HepG2 (cell line): ENCODE measurements around the gene THOP1. TPM values are rescaled to one million over a fixed set of nuclear protein-coding genes. Genes with fewer than 3 reads are reported as not detected.
A peak's percentile ranks its signal among the peaks of the same experiment; 100 is the strongest.

ENCODE experiments used
- ATAD3A ChIP-seq: sonication (generic); formaldehyde crosslinking; IDR thresholded peaks from 2 replicates; pipeline ENCODE4 v1.4.0; 2020; ENCODE audit warnings: missing genetic modification reagents
- ATF1 ChIP-seq: IDR thresholded peaks from 2 replicates; pipeline ENCODE4 v1.6.1; 2016; ENCODE audit warnings: mild to moderate bottlenecking, control low read depth
- ERF ChIP-seq: IDR thresholded peaks from 2 replicates; pipeline ENCODE4 v1.6.1; 2018; ENCODE audit warnings: missing biosample characterization, missing genetic modification reagents
- FOXK1 ChIP-seq: sonication (generic); formaldehyde crosslinking; IDR thresholded peaks from 2 replicates; pipeline ENCODE4 v1.4.0; 2020; ENCODE audit warnings: low read depth, missing genetic modification reagents, borderline replicate concordance
- HDAC2 ChIP-seq: sonication (generic); formaldehyde crosslinking; IDR thresholded peaks from 2 replicates; pipeline ENCODE4 v1.4.0; 2020; ENCODE audit warnings: missing genetic modification reagents
- JUN ChIP-seq: sonication (generic); formaldehyde crosslinking; IDR thresholded peaks from 2 replicates; pipeline ENCODE4 v1.4.0; 2020; ENCODE audit warnings: mild to moderate bottlenecking, missing genetic modification reagents
- JUND ChIP-seq: sonication (generic); formaldehyde crosslinking; IDR thresholded peaks from 2 replicates; pipeline ENCODE4 v1.8.0; 2022; ENCODE audit warnings: mild to moderate bottlenecking, missing genetic modification reagents
- NONO ChIP-seq, 2 experiments: fragments of 450-650 bp in 1 of 2; sonication (generic) in 1 of 2; formaldehyde crosslinking in 1 of 2; IDR thresholded peaks in 1 of 2; conservative IDR thresholded peaks in 1 of 2; 2 replicates each; pipeline versions ENCODE4 v1.6.1 to v1.8.0; 2017 to 2022; ENCODE audit warnings: mild to moderate bottlenecking in 1 of 2, missing genetic modification reagents in 1 of 2, moderate library complexity in 1 of 2
- REPIN1 ChIP-seq: sonication (generic); formaldehyde crosslinking; IDR thresholded peaks from 2 replicates; pipeline ENCODE4 v1.8.0; 2022; ENCODE audit warnings: missing genetic modification reagents, low read depth, mild to moderate bottlenecking, borderline replicate concordance
- SALL1 ChIP-seq: sonication (generic); formaldehyde crosslinking; IDR thresholded peaks from 2 replicates; pipeline ENCODE4 v1.8.0; 2022; ENCODE audit warnings: mild to moderate bottlenecking, missing genetic modification reagents
- SOX5 ChIP-seq: IDR thresholded peaks from 2 replicates; pipeline ENCODE4 v1.6.1; 2016; ENCODE audit warnings: borderline replicate concordance
- SPEN ChIP-seq: sonication (generic); formaldehyde crosslinking; IDR thresholded peaks from 2 replicates; pipeline ENCODE4 v1.5.1; 2020; ENCODE audit warnings: low read depth, mild to moderate bottlenecking, missing genetic modification reagents
- TARDBP ChIP-seq: sonication (generic); formaldehyde crosslinking; IDR thresholded peaks from 2 replicates; pipeline ENCODE4 v1.8.0; 2022; ENCODE audit warnings: mild to moderate bottlenecking, missing genetic modification reagents
- THYN1 ChIP-seq: sonication (generic); formaldehyde crosslinking; IDR thresholded peaks from 2 replicates; pipeline ENCODE4 v1.8.1; 2023; ENCODE audit warnings: low read depth, mild to moderate bottlenecking, moderate library complexity, missing genetic modification reagents, borderline replicate concordance
- ZMYM3 ChIP-seq: sonication (generic); formaldehyde crosslinking; IDR thresholded peaks from 2 replicates; pipeline ENCODE4 v1.5.1; 2020; ENCODE audit warnings: mild to moderate bottlenecking, missing genetic modification reagents
- ZNF121 ChIP-seq: sonication (generic); formaldehyde crosslinking; IDR thresholded peaks from 2 replicates; pipeline ENCODE4 v1.5.0; 2020; ENCODE audit warnings: mild to moderate bottlenecking, missing genetic modification reagents
- ZNF124 ChIP-seq: sonication (generic); formaldehyde crosslinking; IDR thresholded peaks from 2 replicates; pipeline ENCODE4 v1.4.0; 2020; ENCODE audit warnings: missing genetic modification reagents
- ZNF143 ChIP-seq: sonication (generic); formaldehyde crosslinking; IDR thresholded peaks from 2 replicates; pipeline ENCODE4 v1.4.0; 2020; ENCODE audit warnings: missing genetic modification reagents
- ZNF296 ChIP-seq: sonication (generic); formaldehyde crosslinking; conservative IDR thresholded peaks from 2 replicates; pipeline ENCODE4 v1.5.0; 2020; ENCODE audit warnings: mild to moderate bottlenecking, missing genetic modification reagents
- polyA plus RNA-seq, 8 experiments: library from polyadenylated mRNA; depleted of rRNA in 3 of 8; stranded (reverse) in 7 of 8; unstranded in 1 of 8; fragments of >200 nt; fragmentation: Illumina TruSeq in 4 of 8; extraction: Trizol in 4 of 8; gene quantifications; 2 replicates each; pipeline versions ENCODE4 v1.2.1 to v1.2.3, GENCODE V29; 2011 to 2016; ENCODE audit warnings: low read depth in 4 of 8, missing spikeins in 1 of 8, mixed read lengths in 1 of 8; ENCODE audit not compliant: insufficient read depth in 1 of 8
- total RNA-seq, 5 experiments: library from RNA; depleted of rRNA; stranded (reverse); fragments of >200 nt; fragmentation: Illumina TruSeq; extraction: Trizol; gene quantifications; 2 replicates each; pipeline ENCODE4 v1.2.3, GENCODE V29; 2016; ENCODE audit warnings: low read depth in 1 of 5
- TF ChIP-seq, protein P1 (sequence below), 2 experiments: IDR thresholded peaks; 2 replicates each; pipeline ENCODE4 v1.6.1; 2011 to 2012; ENCODE audit warnings: low read length in 2 of 2, borderline replicate concordance in 1 of 2, low read depth in 1 of 2, mild to moderate bottlenecking in 1 of 2, moderate library complexity in 1 of 2
- TF ChIP-seq, protein P2 (sequence below): sonication (generic); formaldehyde crosslinking; IDR thresholded peaks from 2 replicates; pipeline ENCODE4 v1.4.0; 2020; ENCODE audit warnings: missing genetic modification reagents, borderline replicate concordance
- TF ChIP-seq, protein P3 (sequence below): IDR thresholded peaks from 2 replicates; pipeline ENCODE4 v1.6.1; 2016; ENCODE audit warnings: low read depth, borderline replicate concordance

Gene THOP1
- total and polyA plus RNA-seq, 2 of the 13 experiments (the other 11 are each of a cell fraction or from before 2014, with no cell fraction given) = 74.4 to 116 TPM

DNA sequence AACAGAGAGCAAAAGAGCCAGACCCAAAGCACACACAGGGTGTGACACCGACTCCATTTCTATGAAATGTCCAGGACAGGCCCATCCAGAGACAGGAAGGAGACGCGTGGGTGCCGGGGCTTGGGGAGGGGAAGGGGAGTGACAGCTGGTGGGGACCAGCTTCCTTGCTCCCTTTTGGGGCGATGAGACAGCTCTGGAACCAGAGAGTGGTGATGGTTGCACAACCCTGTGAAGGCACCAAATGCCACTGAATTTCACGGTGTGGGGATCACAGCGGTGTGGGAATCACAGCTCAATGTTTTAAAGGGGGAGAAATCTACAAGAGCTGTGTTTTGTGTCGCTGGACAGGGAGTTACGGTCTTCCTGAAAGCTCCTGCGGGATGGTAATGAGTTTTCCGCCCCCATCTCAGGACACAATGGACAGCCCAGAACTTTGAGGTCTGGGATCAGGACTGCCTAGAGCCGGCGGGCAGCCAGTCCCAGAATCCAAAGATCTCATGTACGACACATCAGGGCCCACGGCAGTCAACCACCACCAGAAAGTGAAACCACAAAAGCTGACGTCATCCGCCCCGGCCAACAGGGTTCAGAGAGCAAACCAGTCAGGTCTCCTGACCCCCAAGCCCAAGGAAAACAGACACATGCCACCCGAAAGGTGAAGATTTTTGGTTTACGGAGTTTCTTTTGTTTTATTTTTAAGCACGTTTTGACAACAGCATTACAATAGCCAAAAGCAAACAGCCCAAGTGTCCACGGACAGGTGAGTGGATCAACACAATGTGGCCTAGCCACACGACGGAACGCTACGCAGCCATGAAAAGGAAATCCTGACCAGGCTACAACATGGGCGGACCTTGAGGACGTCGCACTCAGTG lies 9.5 kb upstream of the THOP1 start (continued):
- TF ChIP-seq, protein P1, sequence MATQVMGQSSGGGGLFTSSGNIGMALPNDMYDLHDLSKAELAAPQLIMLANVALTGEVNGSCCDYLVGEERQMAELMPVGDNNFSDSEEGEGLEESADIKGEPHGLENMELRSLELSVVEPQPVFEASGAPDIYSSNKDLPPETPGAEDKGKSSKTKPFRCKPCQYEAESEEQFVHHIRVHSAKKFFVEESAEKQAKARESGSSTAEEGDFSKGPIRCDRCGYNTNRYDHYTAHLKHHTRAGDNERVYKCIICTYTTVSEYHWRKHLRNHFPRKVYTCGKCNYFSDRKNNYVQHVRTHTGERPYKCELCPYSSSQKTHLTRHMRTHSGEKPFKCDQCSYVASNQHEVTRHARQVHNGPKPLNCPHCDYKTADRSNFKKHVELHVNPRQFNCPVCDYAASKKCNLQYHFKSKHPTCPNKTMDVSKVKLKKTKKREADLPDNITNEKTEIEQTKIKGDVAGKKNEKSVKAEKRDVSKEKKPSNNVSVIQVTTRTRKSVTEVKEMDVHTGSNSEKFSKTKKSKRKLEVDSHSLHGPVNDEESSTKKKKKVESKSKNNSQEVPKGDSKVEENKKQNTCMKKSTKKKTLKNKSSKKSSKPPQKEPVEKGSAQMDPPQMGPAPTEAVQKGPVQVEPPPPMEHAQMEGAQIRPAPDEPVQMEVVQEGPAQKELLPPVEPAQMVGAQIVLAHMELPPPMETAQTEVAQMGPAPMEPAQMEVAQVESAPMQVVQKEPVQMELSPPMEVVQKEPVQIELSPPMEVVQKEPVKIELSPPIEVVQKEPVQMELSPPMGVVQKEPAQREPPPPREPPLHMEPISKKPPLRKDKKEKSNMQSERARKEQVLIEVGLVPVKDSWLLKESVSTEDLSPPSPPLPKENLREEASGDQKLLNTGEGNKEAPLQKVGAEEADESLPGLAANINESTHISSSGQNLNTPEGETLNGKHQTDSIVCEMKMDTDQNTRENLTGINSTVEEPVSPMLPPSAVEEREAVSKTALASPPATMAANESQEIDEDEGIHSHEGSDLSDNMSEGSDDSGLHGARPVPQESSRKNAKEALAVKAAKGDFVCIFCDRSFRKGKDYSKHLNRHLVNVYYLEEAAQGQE (IDR thresholded peaks at IDR 0.05; ENCODE audit: borderline replicate concordance in 1 of 2, low read depth in 1 of 2, low read length in 2 of 2) = no peak
- TF ChIP-seq JUN (CRISPR knock-in tag) = peak; percentile 84
- TF ChIP-seq TARDBP (CRISPR knock-in tag) = 0 out of 2 replicates have a peak, but pooled peaks have one; percentile 45
- TF ChIP-seq ATAD3A = no peak
- TF ChIP-seq SOX5 = peak; percentile 66
- TF ChIP-seq ZNF296 = no peak
- TF ChIP-seq ATF1 = peak; percentile 82
- TF ChIP-seq ZNF121 = peak; percentile 60; the same call in 1 of the 2 replicates
- peak; percentile 34; the same call in 1 of the 2 replicates for TF ChIP-seq ERF (CRISPR knock-in tag)
- TF ChIP-seq, protein P2, sequence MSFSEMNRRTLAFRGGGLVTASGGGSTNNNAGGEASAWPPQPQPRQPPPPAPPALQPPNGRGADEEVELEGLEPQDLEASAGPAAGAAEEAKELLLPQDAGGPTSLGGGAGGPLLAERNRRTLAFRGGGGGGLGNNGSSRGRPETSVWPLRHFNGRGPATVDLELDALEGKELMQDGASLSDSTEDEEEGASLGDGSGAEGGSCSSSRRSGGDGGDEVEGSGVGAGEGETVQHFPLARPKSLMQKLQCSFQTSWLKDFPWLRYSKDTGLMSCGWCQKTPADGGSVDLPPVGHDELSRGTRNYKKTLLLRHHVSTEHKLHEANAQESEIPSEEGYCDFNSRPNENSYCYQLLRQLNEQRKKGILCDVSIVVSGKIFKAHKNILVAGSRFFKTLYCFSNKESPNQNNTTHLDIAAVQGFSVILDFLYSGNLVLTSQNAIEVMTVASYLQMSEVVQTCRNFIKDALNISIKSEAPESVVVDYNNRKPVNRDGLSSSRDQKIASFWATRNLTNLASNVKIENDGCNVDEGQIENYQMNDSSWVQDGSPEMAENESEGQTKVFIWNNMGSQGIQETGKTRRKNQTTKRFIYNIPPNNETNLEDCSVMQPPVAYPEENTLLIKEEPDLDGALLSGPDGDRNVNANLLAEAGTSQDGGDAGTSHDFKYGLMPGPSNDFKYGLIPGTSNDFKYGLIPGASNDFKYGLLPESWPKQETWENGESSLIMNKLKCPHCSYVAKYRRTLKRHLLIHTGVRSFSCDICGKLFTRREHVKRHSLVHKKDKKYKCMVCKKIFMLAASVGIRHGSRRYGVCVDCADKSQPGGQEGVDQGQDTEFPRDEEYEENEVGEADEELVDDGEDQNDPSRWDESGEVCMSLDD = no peak
- no peak for TF ChIP-seq REPIN1
- TF ChIP-seq ZNF143 (CRISPR knock-in tag) = peak; percentile 23; the same call in 1 of the 2 replicates
- TF ChIP-seq JUND (CRISPR knock-in tag) = peak; percentile 69
- no peak for TF ChIP-seq THYN1 (CRISPR knock-in tag)
- 0 out of 2 replicates have a peak, but pooled peaks have one; percentile 33 for TF ChIP-seq FOXK1 (CRISPR knock-in tag)
- TF ChIP-seq HDAC2 (CRISPR knock-in tag) = peak; percentile 50; the same call in 1 of the 2 replicates
- TF ChIP-seq SALL1 = peak; percentile 43; the same call in 1 of the 2 replicates
- peak; percentile 67 for TF ChIP-seq SPEN
- TF ChIP-seq NONO (IDR thresholded peaks at IDR 0.05) = no peak
- TF ChIP-seq NONO (CRISPR knock-in tag; conservative IDR thresholded peaks at IDR 0.05) = no peak
- TF ChIP-seq, protein P3, sequence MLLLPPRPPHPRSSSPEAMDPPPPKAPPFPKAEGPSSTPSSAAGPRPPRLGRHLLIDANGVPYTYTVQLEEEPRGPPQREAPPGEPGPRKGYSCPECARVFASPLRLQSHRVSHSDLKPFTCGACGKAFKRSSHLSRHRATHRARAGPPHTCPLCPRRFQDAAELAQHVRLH = peak; percentile 25; the same call in 1 of the 2 replicates
- peak; percentile 45; the same call in 1 of the 2 replicates for TF ChIP-seq ZNF124 (CRISPR knock-in tag)
- peak; percentile 97 for TF ChIP-seq ZMYM3 (CRISPR knock-in tag)
